Suprapubic skin (tissue), 4 donors: ENCODE data around the gene NES. TPM values are rescaled to one million over a fixed set of nuclear protein-coding genes. Genes with fewer than 3 reads are reported as not detected.

Experiments used
- DNase-seq, 2 donors: peaks; one replicate each; pipeline ENCODE4 v3.0.0-alpha.2; 2019; ENCODE audit warnings: low spot score in 2 of 2
- H3K27ac ChIP-seq: fragments of 200-600 bp; sonication (generic); one replicate; pipeline ENCODE4 v1.5.1; 2019
- H3K27me3 ChIP-seq: fragments of 200-600 bp; sonication (generic); one replicate; pipeline ENCODE4 v1.5.1; 2019
- H3K36me3 ChIP-seq: fragments of 200-600 bp; sonication (generic); one replicate; pipeline ENCODE4 v1.5.1; 2019
- H3K4me1 ChIP-seq: fragments of 200-600 bp; sonication (generic); one replicate; pipeline ENCODE4 v1.5.1; 2019
- H3K4me3 ChIP-seq: fragments of 200-600 bp; sonication (generic); one replicate; pipeline ENCODE4 v1.5.1; 2019; ENCODE audit warnings: mild to moderate bottlenecking
- H3K9me3 ChIP-seq: fragments of 200-600 bp; sonication (generic); one replicate; pipeline ENCODE4 v1.5.1; 2019
- EP300 ChIP-seq: sonication (generic); formaldehyde crosslinking; IDR thresholded peaks from one replicate; pipeline ENCODE4 v1.6.1; 2017; ENCODE audit warnings: antibody characterized with exemption
- POLR2A ChIP-seq, 2 donors: fragments of 450-650 bp; IDR thresholded peaks; one replicate each; pipeline ENCODE4 v1.6.1; 2017; ENCODE audit warnings: antibody characterized with exemption in 2 of 2, mild to moderate bottlenecking in 2 of 2, moderate library complexity in 2 of 2
- POLR2AphosphoS5 ChIP-seq, 3 donors: sonication (generic); formaldehyde crosslinking; IDR thresholded peaks; one replicate each; pipeline ENCODE4 v1.6.1; 2017; ENCODE audit warnings: antibody characterized with exemption in 3 of 3
- WGBS: methylation state at CpG from one replicate; pipeline ENCODE4 v1.1.5; 2018; 5-methylcytosine and 5-hydroxymethylcytosine counted together
- total RNA-seq, 4 donors: library from RNA; depleted of rRNA; stranded (reverse); fragments of >200 nt; gene quantifications; one replicate each; pipeline ENCODE4 v1.1.0, GENCODE V29; 2016
- TF ChIP-seq, protein P1 (sequence below), 2 donors: fragments of 200-600 bp in 1 of 2; fragments of 450-650 bp in 1 of 2; sonication (generic) in 1 of 2; IDR thresholded peaks; one replicate each; pipeline ENCODE4 v1.5.1; 2016 to 2019; ENCODE audit warnings: antibody characterized with exemption in 2 of 2, mild to moderate bottlenecking in 1 of 2, moderate library complexity in 1 of 2

The NES gene
- total RNA-seq, 4 donors from 2014 or later = 1.9 to 7.4 (median 4.8) TPM

DNA sequence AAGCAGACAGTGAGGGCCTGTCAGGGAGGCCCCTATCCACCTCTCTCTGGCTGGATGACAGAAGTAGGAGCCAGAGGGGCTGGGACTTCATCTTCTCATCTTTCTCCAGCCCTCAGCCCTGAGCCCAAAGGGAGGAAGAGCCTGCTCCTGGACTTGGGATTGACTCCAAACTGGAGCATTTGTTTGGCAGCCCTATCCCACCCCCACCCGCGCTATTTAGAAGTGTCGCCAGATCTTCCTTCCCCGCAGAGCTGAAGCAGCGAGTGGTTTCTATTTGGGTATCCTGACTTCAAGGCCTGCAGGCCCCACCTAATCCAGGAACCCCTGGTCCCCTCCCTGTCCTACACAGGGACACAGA, 9.6 kb downstream of the NES start:
- H3K36me3 ChIP-seq = no peaks in the 10 kb centered on the region
- 16% methylated on average over 5 of the region's 5 CpGs for WGBS
- no peak overlapping the region for H3K4me3 ChIP-seq
- DNase-seq = no peak
- H3K27me3 ChIP-seq = no peaks in the 10 kb centered on the region
- peaks cover 64% of the 10 kb centered on the region for H3K4me1 ChIP-seq
- H3K27ac ChIP-seq = peak overlapping the region; percentile 63
- TF ChIP-seq POLR2AphosphoS5 (IDR thresholded peaks at IDR 0.05) (no peak), EP300 (no peak), POLR2A (IDR thresholded peaks at IDR 0.05) (no peak)
- TF ChIP-seq, protein P1, sequence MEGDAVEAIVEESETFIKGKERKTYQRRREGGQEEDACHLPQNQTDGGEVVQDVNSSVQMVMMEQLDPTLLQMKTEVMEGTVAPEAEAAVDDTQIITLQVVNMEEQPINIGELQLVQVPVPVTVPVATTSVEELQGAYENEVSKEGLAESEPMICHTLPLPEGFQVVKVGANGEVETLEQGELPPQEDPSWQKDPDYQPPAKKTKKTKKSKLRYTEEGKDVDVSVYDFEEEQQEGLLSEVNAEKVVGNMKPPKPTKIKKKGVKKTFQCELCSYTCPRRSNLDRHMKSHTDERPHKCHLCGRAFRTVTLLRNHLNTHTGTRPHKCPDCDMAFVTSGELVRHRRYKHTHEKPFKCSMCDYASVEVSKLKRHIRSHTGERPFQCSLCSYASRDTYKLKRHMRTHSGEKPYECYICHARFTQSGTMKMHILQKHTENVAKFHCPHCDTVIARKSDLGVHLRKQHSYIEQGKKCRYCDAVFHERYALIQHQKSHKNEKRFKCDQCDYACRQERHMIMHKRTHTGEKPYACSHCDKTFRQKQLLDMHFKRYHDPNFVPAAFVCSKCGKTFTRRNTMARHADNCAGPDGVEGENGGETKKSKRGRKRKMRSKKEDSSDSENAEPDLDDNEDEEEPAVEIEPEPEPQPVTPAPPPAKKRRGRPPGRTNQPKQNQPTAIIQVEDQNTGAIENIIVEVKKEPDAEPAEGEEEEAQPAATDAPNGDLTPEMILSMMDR (IDR thresholded peaks at IDR 0.05) = no peak
- H3K9me3 ChIP-seq = no peaks in the 10 kb centered on the region

DNA sequence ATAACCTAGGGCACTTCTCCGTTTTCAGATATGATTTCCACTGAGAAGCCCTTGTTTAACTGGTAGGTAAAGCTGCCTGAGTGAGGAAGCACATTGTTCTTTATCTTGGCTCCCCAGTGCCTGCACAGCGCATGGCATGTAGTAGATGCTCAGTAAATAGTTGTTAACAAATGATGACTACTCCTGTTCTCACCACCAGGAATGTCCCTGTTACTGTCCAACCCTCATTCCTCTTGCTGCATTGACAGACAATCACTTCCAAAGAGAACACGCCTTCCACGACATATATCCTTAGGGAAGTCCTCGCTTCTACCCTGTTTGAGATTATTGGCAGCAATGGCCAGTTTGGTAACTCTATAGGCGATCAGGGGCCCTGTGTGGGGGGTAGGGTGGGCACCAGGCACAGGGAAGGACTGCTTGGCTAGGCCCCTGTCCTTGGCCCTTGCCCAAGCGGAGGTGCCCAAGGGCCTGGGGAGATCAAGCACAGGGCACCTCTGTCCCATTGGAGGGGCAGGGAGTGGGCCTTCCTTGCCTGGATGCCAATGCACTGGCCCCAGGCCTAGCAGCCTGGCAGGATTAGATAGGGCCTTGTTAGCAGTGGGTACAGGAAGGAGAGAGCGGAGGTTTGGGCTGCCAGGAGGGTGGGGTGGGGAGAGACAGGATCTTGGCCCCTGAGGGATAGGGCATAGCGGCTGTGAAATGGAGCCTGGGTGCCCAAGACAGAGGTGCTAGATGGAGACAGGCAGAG, 10.2 kb downstream of the NES start:
- 85% methylated on average over 8 of the region's 9 CpGs for WGBS
- TF ChIP-seq POLR2AphosphoS5 (IDR thresholded peaks at IDR 0.05) (no peak), EP300 (no peak), POLR2A (IDR thresholded peaks at IDR 0.05) (no peak)
- TF ChIP-seq, protein P1 (IDR thresholded peaks at IDR 0.05) = no peak
- Histone ChIP-seq H3K4me1 (peaks cover 70% of the 10 kb centered on the region), H3K27me3 (no peaks in the 10 kb centered on the region), H3K4me3 (no peak overlapping the region), H3K27ac (peak overlapping the region; percentile 63), H3K36me3 (no peaks in the 10 kb centered on the region), H3K9me3 (no peaks in the 10 kb centered on the region)
- DNase-seq = no peak

DNA sequence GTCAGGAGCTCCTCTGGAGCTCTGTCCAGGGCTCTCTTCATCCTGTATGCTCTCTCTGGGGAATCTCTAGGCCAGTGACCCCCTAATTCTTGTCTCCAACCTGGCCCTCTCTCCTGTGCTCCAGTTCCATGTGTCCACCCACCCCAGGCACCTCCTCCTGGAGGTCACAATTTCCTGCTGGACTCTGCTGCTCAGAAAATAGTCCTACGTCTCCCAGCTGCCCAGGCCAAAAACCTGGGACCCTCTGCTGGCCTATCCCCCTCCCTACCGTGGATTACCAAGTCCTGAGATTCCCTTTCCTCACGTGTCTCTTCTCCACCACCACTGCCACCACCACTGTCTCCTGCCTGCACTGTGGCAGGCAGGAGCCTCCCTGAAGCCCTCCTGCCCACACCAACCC, 11.7 kb downstream of the NES start:
- Histone ChIP-seq H3K27ac (no peak overlapping the region), H3K4me1 (peaks cover 85% of the 10 kb centered on the region)
- 78% methylated on average over 3 of the region's 3 CpGs for WGBS

DNA sequence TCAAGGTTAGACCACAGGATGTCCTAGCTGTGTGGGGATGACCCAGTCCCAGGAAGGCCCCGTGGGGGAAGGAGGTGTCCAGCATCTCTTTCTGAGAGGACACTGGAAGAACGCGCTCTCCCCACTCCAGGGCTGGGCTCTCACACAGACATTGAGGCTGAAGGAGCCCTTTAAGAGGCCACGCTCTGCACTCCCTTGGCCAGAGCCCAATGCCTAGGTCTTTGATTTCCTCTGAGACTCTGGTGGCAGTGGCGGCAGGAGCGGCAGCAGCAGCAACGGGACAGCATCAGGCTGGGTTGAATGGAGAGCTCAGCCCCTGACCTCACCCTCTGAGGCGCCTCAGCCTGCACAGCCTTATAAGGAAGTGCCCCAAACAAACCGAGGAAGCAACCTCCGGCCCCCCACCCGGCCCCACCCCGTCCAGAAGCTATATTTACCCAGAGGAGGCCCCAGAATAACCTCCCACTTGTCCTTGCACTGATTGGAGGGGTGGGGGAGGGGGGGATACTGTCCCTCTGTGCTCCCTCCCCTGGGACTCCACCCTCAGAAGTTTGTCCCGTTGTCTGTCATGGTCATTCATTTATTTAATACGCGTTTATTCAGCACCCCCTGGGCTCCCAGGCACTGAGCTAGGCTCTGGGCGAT, 12.3 kb downstream of the NES start:
- no peaks in the 10 kb centered on the region for H3K9me3 ChIP-seq
- TF ChIP-seq, protein P1 (IDR thresholded peaks at IDR 0.05) = no peak
- TF ChIP-seq POLR2AphosphoS5 (IDR thresholded peaks at IDR 0.05) (no peak), EP300 (no peak), POLR2A (IDR thresholded peaks at IDR 0.05) (no peak)
- WGBS = 52% methylated on average over 14 of the region's 16 CpGs
- H3K27ac ChIP-seq = no peak overlapping the region
- H3K4me1 ChIP-seq = peaks cover 90% of the 10 kb centered on the region
- no peaks in the 10 kb centered on the region for H3K27me3 ChIP-seq
- H3K36me3 ChIP-seq = no peaks in the 10 kb centered on the region
- no peak for DNase-seq
- no peak overlapping the region for H3K4me3 ChIP-seq

More for the DNA sequence above, 11.7 kb downstream of the NES start:
- no peaks in the 10 kb centered on the region for H3K27me3 ChIP-seq
- TF ChIP-seq, protein P1 (IDR thresholded peaks at IDR 0.05) = no peak
- TF ChIP-seq EP300 (no peak), POLR2AphosphoS5 (IDR thresholded peaks at IDR 0.05) (no peak), POLR2A (IDR thresholded peaks at IDR 0.05) (no peak)
- H3K36me3 ChIP-seq = no peaks in the 10 kb centered on the region
- H3K9me3 ChIP-seq = no peaks in the 10 kb centered on the region
- DNase-seq = no peak
- no peak overlapping the region for H3K4me3 ChIP-seq

DNA sequence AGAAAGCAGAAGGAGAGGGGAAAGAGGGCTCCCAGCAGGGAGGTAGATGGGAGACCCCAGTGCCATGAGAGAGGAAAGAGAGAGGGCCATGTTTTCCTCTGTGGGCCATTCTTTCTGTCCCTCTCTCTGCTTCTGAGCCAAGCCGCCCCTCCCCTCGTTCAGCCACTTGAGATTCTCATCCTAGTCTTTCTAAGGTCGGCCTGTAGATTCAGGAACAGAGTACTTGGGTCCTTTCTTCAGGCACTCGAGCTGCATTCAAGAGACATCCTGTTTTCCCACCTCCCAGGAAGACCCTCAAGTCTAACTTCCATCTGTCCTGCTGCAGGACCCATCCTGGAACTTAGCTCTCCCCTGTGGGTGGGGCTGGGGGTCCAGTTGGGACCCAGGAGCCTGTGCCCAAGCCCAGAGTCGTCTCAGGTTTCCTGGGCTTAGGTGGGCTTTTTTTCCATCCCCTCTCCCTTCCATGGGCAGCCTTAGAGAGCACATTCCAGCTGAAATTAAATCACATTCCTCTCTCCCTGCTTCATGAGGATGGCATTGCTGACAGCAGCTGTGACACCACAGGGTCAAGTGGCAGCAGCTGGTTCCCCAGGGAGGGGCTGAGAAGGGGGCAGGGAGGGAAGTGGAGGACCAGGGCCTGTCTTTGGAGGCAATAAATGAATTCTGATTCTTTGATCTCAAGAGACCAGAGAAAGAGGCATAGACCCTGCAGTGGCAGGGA, 13.0 kb downstream of the NES start:
- Histone ChIP-seq H3K27me3 (no peaks in the 10 kb centered on the region), H3K4me3 (no peak overlapping the region), H3K9me3 (no peaks in the 10 kb centered on the region), H3K27ac (peak overlapping the region; percentile 50), H3K4me1 (peaks cover 95% of the 10 kb centered on the region), H3K36me3 (no peaks in the 10 kb centered on the region)
- no peak for DNase-seq
- TF ChIP-seq, protein P1 (IDR thresholded peaks at IDR 0.05) = no peak
- TF ChIP-seq POLR2A (IDR thresholded peaks at IDR 0.05) (no peak), EP300 (no peak), POLR2AphosphoS5 (IDR thresholded peaks at IDR 0.05) (no peak)
- WGBS = 71% methylated on average over 4 of the region's 5 CpGs
